Measurements from ENCODE around the gene CASKIN1.

DNA sequence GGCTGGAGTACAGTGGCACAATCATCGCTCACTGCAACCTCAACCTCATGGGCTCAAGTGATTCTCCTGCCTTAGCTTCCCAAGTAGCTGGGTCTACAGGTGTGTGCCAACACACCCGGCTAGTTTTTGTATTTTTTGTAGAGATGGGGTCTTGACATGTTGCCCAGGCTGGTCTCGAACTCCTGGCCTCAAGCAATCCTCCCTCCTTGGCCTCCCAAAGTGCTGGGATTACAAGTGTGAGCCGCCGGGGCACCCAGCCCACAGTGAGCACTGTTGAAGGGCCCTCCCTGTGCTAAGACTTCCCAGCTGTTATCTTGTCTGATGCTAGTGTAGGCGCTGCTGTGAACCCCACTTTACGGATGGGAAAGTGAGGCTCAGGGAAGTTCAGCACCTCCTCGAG lies 8.0 kb downstream of the CASKIN1 start:
- TF ChIP-seq, protein P1, sequence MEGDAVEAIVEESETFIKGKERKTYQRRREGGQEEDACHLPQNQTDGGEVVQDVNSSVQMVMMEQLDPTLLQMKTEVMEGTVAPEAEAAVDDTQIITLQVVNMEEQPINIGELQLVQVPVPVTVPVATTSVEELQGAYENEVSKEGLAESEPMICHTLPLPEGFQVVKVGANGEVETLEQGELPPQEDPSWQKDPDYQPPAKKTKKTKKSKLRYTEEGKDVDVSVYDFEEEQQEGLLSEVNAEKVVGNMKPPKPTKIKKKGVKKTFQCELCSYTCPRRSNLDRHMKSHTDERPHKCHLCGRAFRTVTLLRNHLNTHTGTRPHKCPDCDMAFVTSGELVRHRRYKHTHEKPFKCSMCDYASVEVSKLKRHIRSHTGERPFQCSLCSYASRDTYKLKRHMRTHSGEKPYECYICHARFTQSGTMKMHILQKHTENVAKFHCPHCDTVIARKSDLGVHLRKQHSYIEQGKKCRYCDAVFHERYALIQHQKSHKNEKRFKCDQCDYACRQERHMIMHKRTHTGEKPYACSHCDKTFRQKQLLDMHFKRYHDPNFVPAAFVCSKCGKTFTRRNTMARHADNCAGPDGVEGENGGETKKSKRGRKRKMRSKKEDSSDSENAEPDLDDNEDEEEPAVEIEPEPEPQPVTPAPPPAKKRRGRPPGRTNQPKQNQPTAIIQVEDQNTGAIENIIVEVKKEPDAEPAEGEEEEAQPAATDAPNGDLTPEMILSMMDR (conservative IDR thresholded peaks at IDR 0.05; ENCODE audit: low read depth in 2 of 2): no peak
- TF ChIP-seq, protein P2, sequence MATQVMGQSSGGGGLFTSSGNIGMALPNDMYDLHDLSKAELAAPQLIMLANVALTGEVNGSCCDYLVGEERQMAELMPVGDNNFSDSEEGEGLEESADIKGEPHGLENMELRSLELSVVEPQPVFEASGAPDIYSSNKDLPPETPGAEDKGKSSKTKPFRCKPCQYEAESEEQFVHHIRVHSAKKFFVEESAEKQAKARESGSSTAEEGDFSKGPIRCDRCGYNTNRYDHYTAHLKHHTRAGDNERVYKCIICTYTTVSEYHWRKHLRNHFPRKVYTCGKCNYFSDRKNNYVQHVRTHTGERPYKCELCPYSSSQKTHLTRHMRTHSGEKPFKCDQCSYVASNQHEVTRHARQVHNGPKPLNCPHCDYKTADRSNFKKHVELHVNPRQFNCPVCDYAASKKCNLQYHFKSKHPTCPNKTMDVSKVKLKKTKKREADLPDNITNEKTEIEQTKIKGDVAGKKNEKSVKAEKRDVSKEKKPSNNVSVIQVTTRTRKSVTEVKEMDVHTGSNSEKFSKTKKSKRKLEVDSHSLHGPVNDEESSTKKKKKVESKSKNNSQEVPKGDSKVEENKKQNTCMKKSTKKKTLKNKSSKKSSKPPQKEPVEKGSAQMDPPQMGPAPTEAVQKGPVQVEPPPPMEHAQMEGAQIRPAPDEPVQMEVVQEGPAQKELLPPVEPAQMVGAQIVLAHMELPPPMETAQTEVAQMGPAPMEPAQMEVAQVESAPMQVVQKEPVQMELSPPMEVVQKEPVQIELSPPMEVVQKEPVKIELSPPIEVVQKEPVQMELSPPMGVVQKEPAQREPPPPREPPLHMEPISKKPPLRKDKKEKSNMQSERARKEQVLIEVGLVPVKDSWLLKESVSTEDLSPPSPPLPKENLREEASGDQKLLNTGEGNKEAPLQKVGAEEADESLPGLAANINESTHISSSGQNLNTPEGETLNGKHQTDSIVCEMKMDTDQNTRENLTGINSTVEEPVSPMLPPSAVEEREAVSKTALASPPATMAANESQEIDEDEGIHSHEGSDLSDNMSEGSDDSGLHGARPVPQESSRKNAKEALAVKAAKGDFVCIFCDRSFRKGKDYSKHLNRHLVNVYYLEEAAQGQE (IDR thresholded peaks at IDR 0.05; ENCODE audit: unreplicated experiment): no peak
- TF ChIP-seq EZH2phosphoT487 (IDR thresholded peaks at IDR 0.05; ENCODE audit: unreplicated experiment) (no peak), CREB1 (CRISPR knock-in tag; IDR thresholded peaks at IDR 0.05; ENCODE audit: low read depth) (no peak)

All from GM23338 (cell line).